ENCODE results near the gene GALM. TPM values are rescaled to one million over a fixed set of nuclear protein-coding genes. Genes with fewer than 3 reads are reported as not detected.

Gene GALM
- total RNA-seq, 6 experiments from 2014 or later, result 6.5 to 10.1 (median 9.1) TPM

DNA sequence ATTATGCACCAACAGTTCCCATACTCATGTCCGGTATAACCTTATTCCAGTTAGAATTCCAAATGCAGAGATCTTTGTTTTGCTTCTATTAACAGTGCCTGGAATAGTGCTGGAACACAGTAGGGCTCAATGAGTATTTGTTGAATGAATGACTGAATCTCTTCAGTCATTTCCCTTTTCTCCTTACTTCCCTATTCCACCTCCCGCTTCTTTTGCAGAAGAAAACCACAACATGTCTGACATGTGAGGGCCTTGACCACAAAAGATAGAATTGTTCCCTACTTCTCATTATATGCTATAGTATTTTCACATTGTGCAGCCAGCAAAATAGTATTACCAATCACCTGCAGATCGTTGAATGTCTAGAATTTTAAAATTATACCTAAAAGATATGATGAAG lies 43.7 kb upstream of the GALM start:
- no peaks in the 10 kb centered on the region for H3K36me3 Mint-ChIP-seq (ENCODE audit: low read depth)
- H3K27ac Mint-ChIP-seq, result no peak overlapping the region
- H3K4me1 Mint-ChIP-seq (ENCODE audit: low read depth), result peaks cover 17% of the 10 kb centered on the region
- DNase-seq, result no peak
- no peaks in the 10 kb centered on the region for H3K9me3 Mint-ChIP-seq
- no peak overlapping the region for H3K4me3 Mint-ChIP-seq
- TF ChIP-seq, protein P1, sequence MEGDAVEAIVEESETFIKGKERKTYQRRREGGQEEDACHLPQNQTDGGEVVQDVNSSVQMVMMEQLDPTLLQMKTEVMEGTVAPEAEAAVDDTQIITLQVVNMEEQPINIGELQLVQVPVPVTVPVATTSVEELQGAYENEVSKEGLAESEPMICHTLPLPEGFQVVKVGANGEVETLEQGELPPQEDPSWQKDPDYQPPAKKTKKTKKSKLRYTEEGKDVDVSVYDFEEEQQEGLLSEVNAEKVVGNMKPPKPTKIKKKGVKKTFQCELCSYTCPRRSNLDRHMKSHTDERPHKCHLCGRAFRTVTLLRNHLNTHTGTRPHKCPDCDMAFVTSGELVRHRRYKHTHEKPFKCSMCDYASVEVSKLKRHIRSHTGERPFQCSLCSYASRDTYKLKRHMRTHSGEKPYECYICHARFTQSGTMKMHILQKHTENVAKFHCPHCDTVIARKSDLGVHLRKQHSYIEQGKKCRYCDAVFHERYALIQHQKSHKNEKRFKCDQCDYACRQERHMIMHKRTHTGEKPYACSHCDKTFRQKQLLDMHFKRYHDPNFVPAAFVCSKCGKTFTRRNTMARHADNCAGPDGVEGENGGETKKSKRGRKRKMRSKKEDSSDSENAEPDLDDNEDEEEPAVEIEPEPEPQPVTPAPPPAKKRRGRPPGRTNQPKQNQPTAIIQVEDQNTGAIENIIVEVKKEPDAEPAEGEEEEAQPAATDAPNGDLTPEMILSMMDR (IDR thresholded peaks at IDR 0.05), result no peak
- peaks cover 7% of the 10 kb centered on the region for H3K27me3 Mint-ChIP-seq (ENCODE audit: insufficient read depth)

DNA sequence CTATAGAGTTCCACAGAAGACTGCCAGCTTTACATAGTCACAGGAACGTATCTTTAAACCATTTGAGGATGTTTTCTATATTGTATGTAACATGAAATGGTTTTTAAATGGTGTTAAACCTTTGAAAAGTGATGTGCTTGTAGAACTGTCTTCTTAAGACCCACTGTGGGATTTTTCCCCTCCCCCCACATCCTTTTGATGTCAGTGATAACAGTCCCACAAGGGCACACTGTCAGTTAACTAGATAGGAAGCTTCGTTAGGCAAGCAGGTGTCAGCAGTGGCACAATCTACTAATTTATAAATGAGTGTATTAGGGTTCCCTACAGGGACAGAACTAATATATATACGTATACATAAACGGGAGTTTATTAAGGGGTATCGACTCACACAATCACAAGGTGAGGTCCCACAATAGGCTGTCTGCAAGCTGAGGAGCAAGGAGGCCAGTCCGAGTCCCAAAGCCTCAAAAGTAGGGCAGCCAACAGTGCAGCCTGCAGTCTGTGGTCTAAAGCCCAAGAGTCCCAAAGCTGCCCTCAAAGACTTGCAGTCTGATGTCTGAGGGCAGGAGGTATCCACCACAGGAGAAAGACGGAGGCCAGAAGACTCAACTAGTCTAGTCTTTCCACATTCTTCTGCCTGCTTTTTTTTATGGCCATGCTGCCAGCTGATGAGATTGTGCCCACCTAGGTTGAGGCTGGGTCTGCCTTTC lies 39.4 kb upstream of the GALM start:
- Mint-ChIP-seq H3K4me1 (ENCODE audit: low read depth) (no peaks in the 10 kb centered on the region), H3K4me3 (no peak overlapping the region), H3K9me3 (no peaks in the 10 kb centered on the region), H3K36me3 (ENCODE audit: low read depth) (no peaks in the 10 kb centered on the region), H3K27me3 (ENCODE audit: insufficient read depth) (peaks cover 9% of the 10 kb centered on the region; the same call in 1 of the 2 replicates), H3K27ac (no peak overlapping the region)
- DNase-seq, result no peak
- TF ChIP-seq, protein P1 (IDR thresholded peaks at IDR 0.05), result no peak

DNA sequence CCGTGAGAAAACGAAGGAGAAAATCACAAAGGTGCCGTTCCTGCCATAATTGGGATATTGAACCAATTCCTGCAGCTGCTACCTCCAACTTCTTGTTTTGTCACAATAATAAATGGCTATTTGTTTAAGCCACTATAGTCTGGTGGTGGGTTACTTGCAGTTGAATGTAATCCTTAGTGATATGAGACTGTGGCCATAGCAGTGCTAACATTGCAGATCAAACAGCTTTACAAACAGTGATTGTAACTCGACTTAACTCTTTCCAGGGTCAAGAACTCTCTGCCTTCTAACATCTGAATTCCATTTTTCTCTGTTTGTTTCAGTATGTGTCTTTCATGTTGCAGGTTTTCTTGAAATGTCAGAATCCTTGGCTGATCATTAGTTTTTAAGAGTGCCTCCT lies 38.5 kb upstream of the GALM start:
- H3K9me3 Mint-ChIP-seq, result no peaks in the 10 kb centered on the region
- no peak overlapping the region for H3K4me3 Mint-ChIP-seq
- H3K36me3 Mint-ChIP-seq (ENCODE audit: low read depth), result no peaks in the 10 kb centered on the region
- no peak overlapping the region for H3K27ac Mint-ChIP-seq
- DNase-seq, result no peak
- TF ChIP-seq, protein P1 (IDR thresholded peaks at IDR 0.05), result no peak
- H3K27me3 Mint-ChIP-seq (ENCODE audit: insufficient read depth), result peaks cover 9% of the 10 kb centered on the region; the same call in 1 of the 2 replicates
- H3K4me1 Mint-ChIP-seq (ENCODE audit: low read depth), result no peaks in the 10 kb centered on the region

DNA sequence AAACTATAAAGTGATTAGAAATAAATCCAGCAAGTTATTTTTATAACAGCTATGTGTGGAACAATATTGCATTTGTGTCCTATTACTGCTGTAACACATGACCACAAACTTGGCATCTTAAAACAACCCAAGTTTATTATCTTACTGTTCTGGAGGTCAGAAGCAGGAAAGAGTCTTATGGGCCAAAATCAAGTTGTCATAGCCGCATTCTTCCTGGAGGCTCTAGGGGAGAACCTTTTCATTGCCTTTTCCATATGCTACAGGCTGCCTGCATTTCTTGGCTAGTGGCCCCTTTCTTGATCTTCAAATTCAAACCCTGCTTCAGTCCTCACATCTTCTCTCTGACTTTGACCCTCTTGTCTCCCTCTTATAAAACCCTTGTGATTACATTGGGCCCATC lies 36.2 kb upstream of the GALM start:
- no peak for DNase-seq
- peaks cover 9% of the 10 kb centered on the region; the same call in 1 of the 2 replicates for H3K27me3 Mint-ChIP-seq (ENCODE audit: insufficient read depth)
- no peaks in the 10 kb centered on the region for H3K9me3 Mint-ChIP-seq
- no peak overlapping the region for H3K27ac Mint-ChIP-seq
- H3K36me3 Mint-ChIP-seq (ENCODE audit: low read depth), result no peaks in the 10 kb centered on the region
- H3K4me3 Mint-ChIP-seq, result no peak overlapping the region
- H3K4me1 Mint-ChIP-seq (ENCODE audit: low read depth), result peaks cover 8% of the 10 kb centered on the region
- TF ChIP-seq, protein P1 (IDR thresholded peaks at IDR 0.05), result no peak

DNA sequence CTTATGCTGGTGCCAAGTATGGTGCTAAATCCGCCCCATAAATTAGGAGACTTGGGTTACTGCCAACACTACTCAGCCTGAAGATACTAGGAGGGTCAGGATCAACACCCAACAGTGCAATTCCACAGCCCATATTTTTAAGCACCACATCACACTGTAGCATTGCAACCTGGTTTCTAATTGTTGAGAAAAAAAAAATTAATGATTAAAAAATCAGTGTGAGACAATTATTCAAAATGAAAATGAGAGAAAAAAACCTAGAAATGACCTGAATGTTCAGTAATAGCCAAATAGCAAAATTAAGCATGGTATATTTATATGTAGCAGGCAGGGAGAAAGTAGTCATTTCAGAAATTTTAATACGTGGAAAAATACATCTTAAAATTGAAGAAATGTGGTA lies 33.9 kb upstream of the GALM start:
- Mint-ChIP-seq H3K27me3 (ENCODE audit: insufficient read depth) (peaks cover 5% of the 10 kb centered on the region; the same call in 1 of the 2 replicates), H3K4me3 (no peak overlapping the region), H3K27ac (no peak overlapping the region), H3K4me1 (ENCODE audit: low read depth) (peaks cover 11% of the 10 kb centered on the region), H3K9me3 (no peaks in the 10 kb centered on the region), H3K36me3 (ENCODE audit: low read depth) (no peaks in the 10 kb centered on the region)
- no peak for DNase-seq
- TF ChIP-seq, protein P1 (IDR thresholded peaks at IDR 0.05), result no peak

Data from HFFc6 (cell line).